Hepatocyte (in vitro differentiated cells): ENCODE measurements around the gene ANKRD16. TPM values are rescaled to one million over a fixed set of nuclear protein-coding genes. Genes with fewer than 3 reads are reported as not detected.

Experiments
- DNase-seq: peaks from one replicate; pipeline ENCODE4 v3.0.0-alpha.2; 2016; ENCODE audit warnings: low spot score
- H2AFZ ChIP-seq: fragments of 200-600 bp; sonication (generic); 2 replicates; pipeline ENCODE4 v1.6.0; 2016; ENCODE audit warnings: antibody characterized with exemption, mild to moderate bottlenecking
- H3K27ac ChIP-seq: fragments of 200-600 bp; sonication (generic); 2 replicates; pipeline ENCODE4 v1.5.1; 2016; ENCODE audit warnings: mild to moderate bottlenecking
- H3K27me3 ChIP-seq: fragments of 200-600 bp; sonication (generic); 2 replicates; pipeline ENCODE4 v1.6.1; 2016
- H3K36me3 ChIP-seq: fragments of 200-600 bp; sonication (generic); replicated peaks from 2 replicates; pipeline ENCODE4 v1.5.1; 2016; ENCODE audit warnings: low read depth; ENCODE audit not compliant: insufficient read depth
- H3K4me1 ChIP-seq: fragments of 200-600 bp; sonication (generic); 2 replicates; pipeline ENCODE4 v1.5.1; 2016; ENCODE audit warnings: mild to moderate bottlenecking, moderate library complexity; ENCODE audit not compliant: insufficient read depth
- H3K4me2 ChIP-seq: fragments of 200-600 bp; sonication (generic); 2 replicates; pipeline ENCODE4 v1.6.0; 2016
- H3K4me3 ChIP-seq: fragments of 200-600 bp; sonication (generic); 2 replicates; pipeline ENCODE4 v1.5.1; 2016; ENCODE audit warnings: mild to moderate bottlenecking
- H3K79me2 ChIP-seq: fragments of 200-600 bp; sonication (generic); 2 replicates; pipeline ENCODE4 v1.6.0; 2017; ENCODE audit warnings: mild to moderate bottlenecking
- H3K9me2 ChIP-seq: fragments of 200-600 bp; sonication (generic); replicated peaks from 2 replicates; pipeline ENCODE4 v1.6.0; 2017; ENCODE audit warnings: mild to moderate bottlenecking; ENCODE audit not compliant: insufficient read depth
- H3K9me3 ChIP-seq: fragments of 200-600 bp; sonication (generic); 2 replicates; pipeline ENCODE4 v1.5.1; 2016; ENCODE audit warnings: low read depth, mild to moderate bottlenecking
- H4K20me1 ChIP-seq: fragments of 200-600 bp; sonication (generic); 2 replicates; pipeline ENCODE4 v1.6.0; 2016; ENCODE audit warnings: mild to moderate bottlenecking; ENCODE audit not compliant: insufficient read depth, poor library complexity, severe bottlenecking
- CTCF ChIP-seq: fragments of 200-600 bp; sonication (generic); IDR thresholded peaks from 2 replicates; pipeline ENCODE4 v1.5.1; 2016; ENCODE audit warnings: antibody characterized with exemption, mild to moderate bottlenecking; ENCODE audit not compliant: poor library complexity
- EZH2 ChIP-seq: fragments of 200-600 bp; sonication (generic); IDR thresholded peaks from 2 replicates; pipeline ENCODE4 v1.6.1; 2016; ENCODE audit warnings: antibody characterized with exemption, mild to moderate bottlenecking, borderline replicate concordance
- EZH2phosphoT487 ChIP-seq: fragments of 200-600 bp; sonication (generic); IDR thresholded peaks from one replicate; pipeline ENCODE4 v1.6.1; 2018; ENCODE audit warnings: antibody characterized with exemption, mild to moderate bottlenecking, low read depth, moderate library complexity; ENCODE audit not compliant: unreplicated experiment, severe bottlenecking
- WGBS: methylation state at CpG from one replicate; pipeline ENCODE4 v1.1.6; 2016; ENCODE audit warnings: low lambda C conversion rate; ENCODE audit errors: missing lambda C conversion rate; 5-methylcytosine and 5-hydroxymethylcytosine counted together
- polyA plus RNA-seq: library from polyadenylated mRNA; unstranded; fragments of >200 nt; fragmentation: Nextera tagmentation; extraction: Ambion mirVana; gene quantifications from 2 replicates; pipeline ENCODE4 v1.2.1, GENCODE V29; 2016
- total RNA-seq: library from RNA; depleted of rRNA; stranded (reverse); fragments of >200 nt; gene quantifications from 2 replicates; pipeline ENCODE4 v1.2.3, GENCODE V29; 2014

ANKRD16 gene
- total and polyA plus RNA-seq, 2 experiments from 2014 or later = 6.8 to 15.7 TPM

GRCh38 chr10:5906651-5907050, 17.0 kb upstream of the ANKRD16 start:
- DNase-seq = no peak
- H3K4me2 ChIP-seq = no peak overlapping the region
- no peaks in the 10 kb centered on the region for H3K27me3 ChIP-seq
- H4K20me1 ChIP-seq = no peaks in the 10 kb centered on the region
- no peak overlapping the region for H2AFZ ChIP-seq
- WGBS = 79% methylated on average over 5 of the region's 5 CpGs
- no peak overlapping the region for H3K27ac ChIP-seq
- H3K4me3 ChIP-seq = no peak overlapping the region
- no peaks in the 10 kb centered on the region for H3K36me3 ChIP-seq
- no peak for TF ChIP-seq CTCF
- TF ChIP-seq EZH2phosphoT487 = no peak
- TF ChIP-seq EZH2 = no peak
- no peaks in the 10 kb centered on the region for H3K4me1 ChIP-seq
- no peaks in the 10 kb centered on the region for H3K9me3 ChIP-seq
- no peaks in the 10 kb centered on the region for H3K9me2 ChIP-seq
- peaks cover 33% of the 10 kb centered on the region for H3K79me2 ChIP-seq

GRCh38 chr10:5905854-5906507, 16.3 kb upstream of the ANKRD16 start:
- H3K4me2 ChIP-seq = no peak overlapping the region
- no peaks in the 10 kb centered on the region for H3K9me3 ChIP-seq
- H3K36me3 ChIP-seq = no peaks in the 10 kb centered on the region
- WGBS = 92% methylated on average over 13 of the region's 13 CpGs
- TF ChIP-seq EZH2phosphoT487 (no peak), EZH2 (no peak), CTCF (no peak)
- no peaks in the 10 kb centered on the region for H3K9me2 ChIP-seq
- peaks cover 36% of the 10 kb centered on the region for H3K79me2 ChIP-seq
- H3K27me3 ChIP-seq = no peaks in the 10 kb centered on the region
- H4K20me1 ChIP-seq = no peaks in the 10 kb centered on the region
- H3K27ac ChIP-seq = no peak overlapping the region
- H3K4me3 ChIP-seq = no peak overlapping the region
- DNase-seq = no peak
- H2AFZ ChIP-seq = no peak overlapping the region
- H3K4me1 ChIP-seq = no peaks in the 10 kb centered on the region

- H3K4me2 ChIP-seq = no peak overlapping the region
- no peak for DNase-seq
- H3K4me1 ChIP-seq = no peaks in the 10 kb centered on the region
- no peaks in the 10 kb centered on the region for H3K27me3 ChIP-seq
- no peak for TF ChIP-seq EZH2
- TF ChIP-seq CTCF = no peak
- TF ChIP-seq EZH2phosphoT487 = no peak
- H3K27ac ChIP-seq = no peak overlapping the region
- no peaks in the 10 kb centered on the region for H3K36me3 ChIP-seq
- no peak overlapping the region for H2AFZ ChIP-seq
- H3K9me2 ChIP-seq = no peaks in the 10 kb centered on the region
- H3K4me3 ChIP-seq = no peak overlapping the region
- H3K9me3 ChIP-seq = no peaks in the 10 kb centered on the region
- peaks cover 52% of the 10 kb centered on the region for H3K79me2 ChIP-seq
- 72% methylated on average over 4 of the region's 4 CpGs for WGBS
- H4K20me1 ChIP-seq = no peaks in the 10 kb centered on the region
Observed at GRCh38 chr10:5904227-5904626, 14.5 kb upstream of the ANKRD16 start.
